ENCODE data around the gene C14orf132. TPM values are rescaled to one million over a fixed set of nuclear protein-coding genes. Genes with fewer than 3 reads are reported as not detected.
"Not testable (repeated sequence)": the region's sequence is repeated elsewhere in the genome, so short reads cannot be mapped to it uniquely, and the experiment has no call there.

Gene C14orf132
- 1 to 10 TPM in 1 of 2 experiments, under 1 TPM in 1; 0.80 to 1.1 TPM for total RNA-seq

- POLR2A ChIA-PET = interaction anchor here (0.6 kb wide), 1 partner anchor 38 kb away, joined by 5 read pairs; no protein-coding TSS in a partner anchor
- CTCF ChIA-PET = no interaction called here
Measured at GRCh38 chr14:96038920-96039632, at the start of gene C14orf132. C14orf132 (plus strand) TSS chr14:96039362; CDS start chr14:96039501, 139 bp downstream.

GRCh38 chr14:95993768-95994592 lies 45.2 kb upstream of the C14orf132 start:
- ChIA-PET POLR2A (no interaction called here), CTCF (interaction anchor here (0.7 to 1.6 kb wide), 7 partner anchors 8 to 434 kb away, joined by 3 read pairs; no protein-coding TSS in a partner anchor)

GRCh38 chr14:95994593-95994928 lies 44.6 kb upstream of the C14orf132 start:
- ChIA-PET POLR2A (no interaction called here), CTCF (interaction anchor here (0.8 to 1.6 kb wide), 3 partner anchors 49 to 431 kb away, joined by 3 read pairs; no protein-coding TSS in a partner anchor)

GRCh38 chr14:95998656-95999055 lies 40.5 kb upstream of the C14orf132 start:
- ChIA-PET CTCF (no interaction called here), POLR2A (no interaction called here)

- ChIA-PET CTCF (no interaction called here), POLR2A (no interaction called here)
Measured at GRCh38 chr14:96001866-96002497, 37.2 kb upstream of the C14orf132 start.

GRCh38 chr14:96002498-96002884 lies 36.7 kb upstream of the C14orf132 start:
- POLR2A ChIA-PET = no interaction called here
- CTCF ChIA-PET = no interaction called here

- CTCF ChIA-PET = no interaction called here
- POLR2A ChIA-PET = no interaction called here
Measured at GRCh38 chr14:96011131-96011530, 28.0 kb upstream of the C14orf132 start.

GRCh38 chr14:96011607-96012006 lies 27.6 kb upstream of the C14orf132 start:
- CTCF ChIA-PET = no interaction called here
- POLR2A ChIA-PET = no interaction called here

GRCh38 chr14:96012757-96013156 lies 26.4 kb upstream of the C14orf132 start:
- CTCF ChIA-PET, POLR2A ChIA-PET: not testable (repeated sequence)

GRCh38 chr14:96014176-96014575 lies 25.0 kb upstream of the C14orf132 start:
- POLR2A ChIA-PET = no interaction called here

GRCh38 chr14:96016501-96017160 lies 22.5 kb upstream of the C14orf132 start:
- CTCF ChIA-PET = no interaction called here
- POLR2A ChIA-PET = no interaction called here

More at GRCh38 chr14:96014176-96014575, 25.0 kb upstream of the C14orf132 start:
- CTCF ChIA-PET = no interaction called here

- ChIA-PET POLR2A (no interaction called here), CTCF (no interaction called here)
Measured at GRCh38 chr14:96017882-96018281, 21.3 kb upstream of the C14orf132 start.

- ChIA-PET CTCF (no interaction called here), POLR2A (no interaction called here)
Measured at GRCh38 chr14:96027431-96028355, 11.5 kb upstream of the C14orf132 start.

GRCh38 chr14:96029089-96029645 lies 10.0 kb upstream of the C14orf132 start:
- POLR2A ChIA-PET = no interaction called here
- CTCF ChIA-PET = no interaction called here

- ChIA-PET CTCF (no interaction called here), POLR2A (no interaction called here)
Measured at GRCh38 chr14:96030108-96030760, 8.9 kb upstream of the C14orf132 start.

- POLR2A ChIA-PET = no interaction called here
- CTCF ChIA-PET = no interaction called here
Measured at GRCh38 chr14:96031691-96032090, 7.5 kb upstream of the C14orf132 start.

- POLR2A ChIA-PET = no interaction called here
- CTCF ChIA-PET = no interaction called here
Measured at GRCh38 chr14:96035456-96035855, 3.7 kb upstream of the C14orf132 start.

GRCh38 chr14:96037891-96038557 lies 1.1 kb upstream of the C14orf132 start:
- ChIA-PET POLR2A (no interaction called here), CTCF (no interaction called here)
